HG02642 (cell line): ENCODE measurements around the gene ZNF407.

Source experiments
- ATAC-seq: cut with Tn5 transposase; IDR thresholded peaks from one replicate; pipeline ENCODE4 v1.9.1; 2021; ENCODE audit warnings: mild to moderate bottlenecking; ENCODE audit not compliant: unreplicated experiment, poor library complexity

The ZNF407 gene

DNA sequence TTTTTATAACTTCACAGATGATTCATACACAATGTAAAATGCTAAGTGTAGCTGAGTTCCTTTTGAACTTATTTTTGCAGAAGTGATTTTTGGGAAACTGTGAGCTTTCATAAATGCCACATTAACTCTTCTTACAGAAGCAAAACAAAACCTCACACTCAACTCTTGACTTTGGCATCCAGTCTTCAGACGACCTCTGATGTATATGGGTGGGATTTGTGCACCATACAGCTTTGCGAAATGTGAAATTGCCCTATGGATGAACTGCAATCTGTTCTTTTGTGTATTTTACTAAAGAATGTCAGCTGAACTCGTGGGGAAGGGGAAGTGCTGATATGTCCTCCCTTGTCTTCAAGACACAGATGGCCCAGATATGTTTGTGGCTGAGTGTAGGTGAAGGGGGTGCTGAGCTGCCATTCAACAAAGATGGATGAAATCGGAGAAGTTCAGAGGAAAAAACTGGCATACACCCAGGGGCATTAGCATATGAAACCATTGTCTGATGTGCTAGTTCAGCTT lies 393.0 kb downstream of the ZNF407 start:
- no peak for ATAC-seq

DNA sequence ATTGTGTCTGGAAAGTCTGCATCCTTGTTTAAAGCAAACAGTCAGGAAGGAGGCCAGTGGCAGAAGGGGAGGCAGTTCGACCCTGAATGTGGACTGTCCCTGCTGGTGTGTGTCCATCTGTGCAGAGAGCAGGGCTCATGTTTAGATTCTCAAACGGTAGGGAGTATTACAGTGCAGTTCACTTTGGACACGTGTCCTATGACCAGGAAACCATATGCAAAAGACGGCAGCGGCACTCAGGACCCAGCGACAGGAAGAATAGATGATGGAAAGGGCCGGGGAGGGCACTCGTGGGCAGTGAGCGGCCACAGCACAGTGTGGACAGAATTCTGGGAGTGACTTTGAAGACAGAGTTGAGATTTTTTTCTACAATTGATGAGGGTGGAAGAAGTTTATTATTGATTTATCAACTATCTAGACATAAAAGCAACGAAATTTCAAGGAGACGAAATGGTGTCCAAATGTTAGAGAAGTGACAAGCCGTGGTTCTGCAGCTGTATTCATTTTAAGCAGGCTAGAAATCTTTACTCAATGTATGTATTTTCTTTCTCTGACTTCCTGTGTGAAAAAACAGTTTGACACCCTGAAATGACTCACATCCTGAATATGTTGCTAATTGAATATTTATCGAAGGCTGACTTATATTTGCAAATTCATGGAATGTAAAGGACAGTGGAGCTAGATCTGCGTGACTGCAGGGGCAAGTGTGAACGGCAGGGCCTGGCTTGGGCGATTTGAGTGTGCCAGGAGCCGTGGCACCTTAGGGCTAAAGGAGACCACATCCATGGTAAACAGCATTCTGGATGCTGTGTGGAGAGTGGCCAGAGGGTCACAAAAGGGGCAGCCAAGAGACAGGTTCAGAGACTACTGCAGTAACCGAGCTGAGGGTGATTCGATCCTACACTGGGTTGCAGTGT lies 397.1 kb downstream of the ZNF407 start:
- peak; percentile 76 for ATAC-seq

DNA sequence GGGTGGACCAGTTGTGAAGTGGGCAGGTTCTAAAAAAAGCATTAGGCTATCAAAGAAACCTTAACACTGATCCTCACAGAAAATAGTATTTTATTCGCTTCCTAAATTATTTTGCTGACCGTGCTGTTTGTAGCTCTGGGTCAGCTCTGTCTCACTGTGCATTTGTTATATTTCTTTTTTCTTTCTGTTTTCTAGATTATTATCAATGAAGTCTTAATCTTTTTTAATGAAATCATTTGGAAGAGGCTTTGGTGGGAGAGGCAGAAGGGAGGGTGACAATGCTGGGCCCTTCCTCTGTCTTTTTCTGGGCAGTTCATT lies 397.7 kb downstream of the ZNF407 start:
- ATAC-seq = no peak

DNA sequence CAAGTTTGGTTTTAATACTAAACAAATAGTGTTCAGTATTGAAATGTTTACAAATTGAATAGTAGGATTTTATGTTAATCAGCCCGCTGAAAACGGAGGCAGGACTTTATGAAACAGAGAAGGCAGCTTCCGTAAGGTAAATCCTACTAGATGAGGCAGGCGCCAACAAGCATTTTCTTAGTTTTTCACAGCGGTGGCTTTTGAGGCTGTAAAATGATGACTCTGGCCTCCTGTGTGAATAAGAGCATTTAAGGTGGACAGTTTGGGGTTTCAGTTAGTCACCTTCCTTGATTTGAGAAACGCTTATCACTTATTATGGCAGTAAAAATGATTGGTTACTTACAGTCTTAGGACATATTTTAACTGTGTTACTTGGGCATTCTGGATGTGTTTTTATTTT lies 398.4 kb downstream of the ZNF407 start:
- no peak for ATAC-seq

DNA sequence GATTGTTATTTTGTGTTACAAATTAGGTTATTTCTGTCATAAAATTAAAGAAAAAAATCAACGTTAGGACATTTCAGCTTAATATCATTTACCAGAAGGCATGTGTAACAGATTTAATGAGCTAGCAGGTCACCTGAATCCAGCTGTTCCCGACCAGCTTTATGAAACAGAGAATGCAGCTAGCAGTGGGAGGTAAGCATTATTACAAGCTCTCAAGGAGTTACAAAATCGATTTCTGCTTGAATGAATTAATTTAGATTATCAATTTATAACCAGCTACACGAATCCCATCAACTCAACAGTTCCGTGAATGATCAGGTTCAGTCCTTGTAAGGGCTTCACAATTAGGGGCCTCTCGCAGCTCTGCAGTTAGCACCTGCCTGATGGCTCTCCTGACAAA lies 399.3 kb downstream of the ZNF407 start:
- no peak for ATAC-seq

DNA sequence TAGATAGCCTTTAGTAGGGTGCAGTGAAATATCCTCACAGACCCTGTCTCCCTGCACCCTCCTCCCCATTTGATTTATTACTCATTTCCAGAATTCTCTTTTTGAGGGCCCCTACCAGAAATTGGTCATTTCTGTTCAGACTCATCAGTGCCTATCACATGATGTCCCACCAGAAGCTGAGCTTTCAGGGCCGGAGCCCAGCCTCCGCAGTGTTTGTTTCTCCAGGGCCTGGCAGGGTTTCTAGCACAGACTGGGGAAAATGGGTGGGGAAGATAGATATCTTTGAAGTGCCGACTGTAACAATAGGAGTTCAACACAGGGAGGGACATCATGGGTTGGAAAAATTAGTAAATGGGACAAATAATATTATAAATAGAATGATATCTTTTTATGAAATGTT lies 403.2 kb downstream of the ZNF407 start:
- no peak for ATAC-seq

DNA sequence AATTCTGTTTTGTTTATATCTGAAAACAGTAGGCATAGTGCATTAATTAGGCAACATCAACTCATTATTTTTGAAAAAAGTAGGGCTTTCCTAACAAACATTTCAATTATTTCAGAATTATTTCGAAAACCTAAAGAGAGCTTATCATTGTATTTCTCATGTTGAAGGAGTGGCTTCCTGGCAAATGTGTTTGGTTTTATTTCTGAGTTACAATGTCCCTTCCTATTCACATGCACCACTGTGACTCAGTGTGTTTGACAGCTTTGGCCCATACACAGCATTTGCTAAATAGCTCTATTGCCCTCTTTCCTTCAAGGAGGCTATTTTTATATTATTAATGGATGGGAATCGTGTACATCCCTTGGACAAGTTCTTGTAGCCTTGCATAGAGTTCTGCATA lies 405.4 kb downstream of the ZNF407 start:
- no peak for ATAC-seq

DNA sequence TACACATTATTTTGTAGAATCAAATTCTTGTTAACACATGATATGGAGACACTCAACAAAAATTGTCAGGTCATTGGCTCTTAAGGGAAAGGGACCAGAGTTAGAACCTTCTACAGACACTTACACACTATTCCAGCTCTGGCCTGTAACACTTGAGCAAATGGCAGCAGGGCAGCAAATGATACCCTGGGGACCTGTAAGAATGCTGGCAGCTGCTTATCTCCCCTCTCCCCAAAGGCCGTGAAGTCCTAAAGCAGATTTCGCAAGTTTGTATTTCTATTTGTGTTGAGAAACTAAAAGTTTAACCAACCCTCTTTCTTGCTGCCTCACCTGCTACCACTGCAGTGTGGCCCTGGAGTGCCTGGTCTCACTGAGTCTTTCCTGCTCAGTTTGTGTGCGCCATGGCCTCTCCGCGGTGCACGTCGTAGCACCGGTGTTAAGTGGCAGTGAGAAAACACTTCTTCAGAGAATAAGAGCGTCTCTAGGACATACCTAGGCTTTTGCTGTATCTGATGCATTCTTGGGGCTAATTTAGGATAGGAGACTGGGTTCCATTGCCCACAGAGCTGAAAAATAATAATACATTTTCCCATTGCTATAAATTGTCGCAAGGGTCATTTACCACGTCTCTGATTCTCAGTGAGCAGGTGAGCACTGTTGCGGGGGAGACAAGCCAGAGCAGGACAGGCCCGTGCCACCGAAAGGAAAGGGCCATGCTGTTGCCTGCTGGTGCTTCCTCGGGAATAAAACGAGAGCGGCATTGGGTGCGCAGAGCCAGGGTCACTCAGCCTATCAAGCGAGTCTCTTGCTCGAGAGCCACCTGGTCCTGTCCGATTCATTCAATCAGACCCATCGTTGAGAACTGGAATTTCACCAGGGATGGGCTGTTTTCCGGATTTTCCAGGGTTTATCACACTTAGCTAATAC lies 406.4 kb downstream of the ZNF407 start:
- ATAC-seq = no peak

DNA sequence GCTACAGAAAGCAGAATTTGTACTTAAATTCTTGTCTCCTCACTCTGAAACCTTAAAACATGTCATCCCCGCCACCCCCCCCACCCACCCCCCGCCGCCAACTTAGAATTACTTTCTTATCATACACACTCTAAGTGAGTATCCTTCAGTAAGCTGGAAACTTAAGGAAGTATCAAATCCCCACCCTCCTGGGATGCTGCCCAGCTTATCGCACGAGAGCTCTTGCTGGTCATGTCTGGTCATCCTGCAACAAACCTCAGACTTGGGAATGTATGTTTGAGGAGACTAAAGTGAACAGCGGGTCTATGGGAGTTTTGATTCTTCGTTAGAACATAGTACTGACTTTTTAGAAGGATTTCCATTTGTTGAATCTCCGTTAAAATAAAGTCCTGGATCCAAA lies 408.0 kb downstream of the ZNF407 start:
- no peak for ATAC-seq

DNA sequence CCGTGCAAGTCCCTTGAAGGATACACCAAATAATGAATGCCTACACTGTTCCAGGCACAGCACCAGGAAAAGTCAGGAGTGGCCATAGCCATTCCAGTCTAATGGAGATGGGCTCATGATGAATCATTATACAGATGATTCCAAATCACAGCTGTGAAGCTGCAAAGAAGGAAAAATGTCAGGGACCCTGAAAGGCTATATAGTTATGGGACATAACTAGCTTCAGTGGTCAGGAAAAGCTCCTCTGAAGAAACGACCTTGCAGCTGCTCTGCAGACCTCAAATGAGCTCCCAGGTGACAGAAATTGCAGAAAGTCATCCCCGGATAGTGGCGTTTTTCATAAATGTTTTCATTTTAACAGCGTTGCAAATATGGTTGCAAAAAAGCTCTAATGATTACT lies 410.5 kb downstream of the ZNF407 start:
- ATAC-seq = no peak

DNA sequence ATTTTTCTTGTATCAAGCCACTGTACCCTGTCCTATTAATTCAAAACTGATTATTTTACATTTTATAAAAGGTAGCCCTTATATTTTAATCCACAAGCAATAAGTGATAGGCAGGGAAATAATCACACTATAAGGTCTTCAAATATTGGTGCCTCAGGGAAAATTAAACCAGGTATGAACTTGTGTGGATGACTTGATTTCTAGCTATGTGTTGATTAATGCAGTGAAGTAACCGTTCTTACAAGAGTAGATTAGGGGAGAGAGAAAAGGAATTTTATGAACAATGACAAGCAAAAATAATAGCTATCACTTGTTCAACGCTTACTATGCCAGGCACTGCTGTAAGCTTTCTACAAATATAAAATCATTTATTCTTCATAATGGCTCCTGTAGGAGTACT lies 411.6 kb downstream of the ZNF407 start:
- no peak for ATAC-seq

DNA sequence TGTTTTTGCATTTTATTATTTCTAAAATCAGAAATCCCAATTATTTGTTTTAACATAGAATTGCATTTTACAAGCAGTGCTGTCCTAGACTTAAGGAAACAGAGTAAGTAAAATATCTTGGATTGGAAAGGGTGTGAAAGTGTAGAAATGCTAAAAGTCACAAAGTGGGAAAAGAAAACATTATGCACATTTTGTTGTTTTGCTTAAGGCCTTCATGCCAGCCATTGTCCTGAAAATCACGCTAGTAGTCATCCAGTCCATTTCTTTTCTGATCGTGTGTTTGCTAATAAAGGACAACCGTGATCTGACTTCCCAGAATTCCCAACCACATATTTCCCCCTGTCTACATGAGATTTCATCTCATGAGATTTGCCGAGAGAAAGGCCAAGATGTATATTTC lies 412.2 kb downstream of the ZNF407 start:
- ATAC-seq = no peak

DNA sequence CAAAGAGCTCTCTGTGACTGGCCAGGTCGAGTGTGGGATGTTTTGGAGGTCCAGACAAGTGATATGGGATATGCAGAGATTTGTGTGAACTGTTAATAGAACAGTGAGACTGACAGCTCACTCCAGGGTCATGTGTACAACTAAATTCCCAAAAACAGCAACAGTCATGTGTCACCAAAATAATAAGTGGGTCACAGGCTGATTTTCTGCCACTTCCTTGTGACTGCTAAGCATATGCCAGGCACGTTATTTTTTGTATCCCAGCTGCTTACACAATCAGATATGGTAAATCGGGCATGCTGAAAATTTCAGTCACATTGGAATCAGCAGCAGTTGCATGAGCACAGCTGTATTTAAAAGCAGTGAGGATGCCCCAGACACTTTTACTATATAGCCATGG lies 412.6 kb downstream of the ZNF407 start:
- no peak for ATAC-seq

DNA sequence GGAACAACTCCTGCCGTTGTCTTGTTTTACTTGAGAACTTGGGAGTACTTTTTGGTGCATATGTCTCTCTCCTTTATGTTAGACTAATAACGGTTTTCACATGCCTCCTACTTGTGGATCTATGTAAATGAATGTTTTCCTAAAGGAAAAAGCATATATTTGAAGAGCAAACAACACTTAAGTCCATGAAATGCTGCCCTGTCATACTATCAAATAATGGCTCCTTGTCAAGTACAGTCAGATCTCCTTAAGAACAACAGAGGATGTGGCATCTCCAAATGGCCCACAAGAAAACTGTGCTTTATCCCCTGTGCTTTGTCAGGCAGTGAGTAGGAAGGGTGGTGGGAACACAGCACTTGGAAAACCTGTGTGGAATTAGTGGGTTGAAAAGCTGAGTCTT lies 413.0 kb downstream of the ZNF407 start:
- ATAC-seq = no peak

DNA sequence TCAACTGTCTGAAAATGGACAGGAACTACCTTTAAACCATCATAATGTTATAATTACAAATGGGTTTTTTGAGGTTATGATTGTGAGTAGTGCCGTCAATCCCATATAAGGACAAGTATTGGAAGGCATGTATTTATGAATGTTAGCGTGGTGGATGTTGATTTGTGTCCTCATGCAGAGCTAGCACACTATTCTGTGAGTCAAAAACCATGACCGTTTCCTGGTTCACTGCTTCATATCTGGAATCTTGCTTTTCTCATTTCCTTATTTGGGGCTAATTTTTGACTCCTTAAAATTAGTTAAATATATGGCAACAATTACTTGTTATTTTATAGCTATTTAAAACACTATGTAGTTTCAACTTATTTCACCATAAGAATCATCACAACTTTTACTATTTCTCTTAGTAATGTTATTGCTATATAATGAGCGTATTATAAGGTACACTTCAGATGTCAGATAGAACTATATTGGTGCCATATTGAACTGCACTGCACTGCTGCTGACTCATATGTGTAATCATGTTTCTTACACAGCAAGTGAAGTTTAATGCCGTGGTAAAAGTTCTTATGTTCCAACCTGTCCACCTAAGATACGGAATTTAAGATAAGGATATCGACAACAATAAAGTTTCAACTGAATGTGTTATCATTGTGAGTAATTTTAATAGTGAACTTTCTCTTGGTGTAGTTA lies 418.5 kb downstream of the ZNF407 start:
- peak; percentile 91 for ATAC-seq

DNA sequence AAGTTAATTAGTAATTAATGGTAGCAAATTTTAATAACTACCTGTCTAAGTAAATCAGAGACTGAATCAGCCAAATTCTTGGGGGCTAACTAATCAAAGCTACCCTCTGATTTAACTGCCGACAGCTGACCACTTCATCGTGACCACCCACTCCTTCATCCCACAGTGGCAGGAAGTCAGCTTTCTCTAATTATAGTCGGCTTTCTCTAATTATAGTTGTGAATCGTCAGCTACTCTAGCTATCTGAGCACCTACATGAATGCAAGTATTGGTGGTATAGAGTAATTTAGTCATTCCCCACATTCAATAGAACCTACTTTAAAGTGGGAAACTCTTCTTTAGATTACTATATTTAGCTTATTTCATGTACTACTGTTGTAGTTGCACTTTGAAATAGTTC lies 425.8 kb downstream of the ZNF407 start:
- ATAC-seq = no peak

DNA sequence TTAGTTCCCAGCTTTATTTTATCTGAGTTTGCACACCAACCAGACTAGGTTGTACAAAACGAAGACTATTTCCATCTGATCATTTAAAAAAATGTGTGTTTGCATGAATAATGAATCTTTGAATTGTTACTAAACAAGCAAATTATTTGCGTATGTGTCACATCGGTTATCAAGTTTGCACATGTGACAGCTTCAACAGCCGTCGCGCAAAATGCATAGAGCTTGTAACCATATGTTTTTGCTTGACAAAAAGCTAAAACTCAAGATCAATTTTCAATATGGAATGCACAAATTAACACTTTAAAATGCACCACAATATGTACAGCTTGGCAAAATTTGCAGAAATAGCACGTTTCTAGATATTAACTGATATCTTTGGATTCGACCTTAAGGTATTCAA lies 427.2 kb downstream of the ZNF407 start:
- no peak for ATAC-seq

DNA sequence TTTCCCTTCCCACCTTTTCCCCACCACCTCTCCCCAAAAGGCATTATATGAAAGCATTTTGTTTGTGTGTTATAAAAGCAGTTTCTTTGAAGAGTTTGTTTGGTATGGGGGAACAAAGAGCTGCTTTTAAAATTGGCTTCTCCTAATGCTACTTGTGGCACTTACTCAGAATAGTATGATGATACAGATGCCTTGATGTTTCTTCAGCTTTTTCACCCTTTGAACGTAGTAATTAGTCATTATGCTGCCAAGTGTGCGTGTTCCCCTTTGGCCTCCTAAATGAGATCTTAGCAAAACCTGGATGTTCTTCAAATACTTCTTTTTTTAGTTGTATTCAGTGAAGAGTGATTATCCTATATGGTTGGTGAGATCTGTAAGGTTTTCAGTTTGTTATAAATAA lies 427.9 kb downstream of the ZNF407 start:
- ATAC-seq = no peak

DNA sequence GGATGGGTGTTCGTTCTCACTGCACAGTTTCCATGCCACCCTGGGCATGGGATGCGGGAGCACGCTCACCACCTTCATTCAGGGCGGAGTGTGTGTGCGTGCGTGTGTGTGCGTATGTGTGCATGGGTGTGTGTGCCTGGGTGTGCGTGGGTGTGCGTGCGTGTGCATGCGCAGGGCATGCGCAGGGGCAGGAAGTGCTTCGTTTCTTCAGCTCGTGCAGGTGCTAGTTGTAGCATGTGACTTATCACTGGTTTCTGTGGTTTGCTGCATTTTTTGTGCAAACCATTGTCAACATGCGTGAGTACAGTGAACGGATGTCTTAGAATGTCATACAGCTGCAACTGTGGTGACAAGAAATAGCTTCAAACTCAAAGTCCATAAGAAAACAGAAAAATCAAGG lies 431.8 kb downstream of the ZNF407 start:
- no peak for ATAC-seq

DNA sequence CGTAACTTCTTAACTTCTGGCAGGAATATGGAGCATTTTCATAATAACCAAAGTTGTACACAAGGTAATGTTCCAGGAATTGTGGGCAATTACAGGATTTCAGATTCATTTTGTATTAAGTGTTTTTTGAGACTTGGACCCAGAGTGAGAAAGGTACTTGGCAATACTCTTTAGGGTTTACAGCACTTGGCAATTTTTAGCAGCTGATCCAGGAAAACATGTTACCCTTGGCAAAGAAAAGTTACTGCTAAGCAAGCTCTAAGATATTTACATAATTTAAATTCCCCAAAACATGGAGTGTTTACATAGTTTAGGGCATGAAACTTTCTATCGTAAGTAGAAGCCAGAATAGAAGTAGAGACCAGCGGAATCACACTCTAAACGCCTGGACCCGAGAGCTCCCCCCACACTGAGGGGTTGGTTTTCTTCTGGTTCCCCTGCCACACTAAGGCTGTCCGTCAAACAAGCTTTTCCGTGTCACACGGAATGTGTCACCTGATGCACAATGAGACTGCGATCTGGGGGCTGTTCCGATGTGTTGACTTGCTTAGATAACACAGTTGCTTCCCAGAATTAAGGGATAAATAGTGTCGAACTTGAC lies 434.1 kb downstream of the ZNF407 start:
- no peak for ATAC-seq
